DLD1 (cell line): ENCODE data around the gene GLI3.

Experiments used
- in situ Hi-C: cut with HindIII; loops from 2 replicates; pipeline ENCODE4 v1.10.0; 2017; ENCODE audit warnings: low sequenced_read_pairs

GLI3 gene

DNA sequence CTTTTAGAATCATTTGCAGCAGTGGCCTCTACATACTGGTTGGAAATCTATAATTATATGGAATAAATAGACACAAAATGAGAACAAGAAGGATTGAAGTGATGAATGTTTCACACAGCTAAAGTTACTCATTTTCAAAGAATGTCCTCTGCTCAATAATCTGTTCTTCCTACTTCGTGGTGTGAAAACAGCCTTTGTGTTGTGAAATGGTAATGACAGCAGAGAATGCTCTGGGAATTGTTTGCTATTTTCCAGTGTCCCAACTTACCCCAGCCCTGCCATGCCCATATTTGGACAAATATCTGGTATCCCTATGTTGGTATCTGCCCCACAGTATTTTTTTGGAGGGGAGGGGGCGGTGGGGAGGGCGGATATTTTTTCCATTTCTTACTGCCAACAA, 130.4 kb downstream of the GLI3 start:
- in situ Hi-C loops = no loop called here

DNA sequence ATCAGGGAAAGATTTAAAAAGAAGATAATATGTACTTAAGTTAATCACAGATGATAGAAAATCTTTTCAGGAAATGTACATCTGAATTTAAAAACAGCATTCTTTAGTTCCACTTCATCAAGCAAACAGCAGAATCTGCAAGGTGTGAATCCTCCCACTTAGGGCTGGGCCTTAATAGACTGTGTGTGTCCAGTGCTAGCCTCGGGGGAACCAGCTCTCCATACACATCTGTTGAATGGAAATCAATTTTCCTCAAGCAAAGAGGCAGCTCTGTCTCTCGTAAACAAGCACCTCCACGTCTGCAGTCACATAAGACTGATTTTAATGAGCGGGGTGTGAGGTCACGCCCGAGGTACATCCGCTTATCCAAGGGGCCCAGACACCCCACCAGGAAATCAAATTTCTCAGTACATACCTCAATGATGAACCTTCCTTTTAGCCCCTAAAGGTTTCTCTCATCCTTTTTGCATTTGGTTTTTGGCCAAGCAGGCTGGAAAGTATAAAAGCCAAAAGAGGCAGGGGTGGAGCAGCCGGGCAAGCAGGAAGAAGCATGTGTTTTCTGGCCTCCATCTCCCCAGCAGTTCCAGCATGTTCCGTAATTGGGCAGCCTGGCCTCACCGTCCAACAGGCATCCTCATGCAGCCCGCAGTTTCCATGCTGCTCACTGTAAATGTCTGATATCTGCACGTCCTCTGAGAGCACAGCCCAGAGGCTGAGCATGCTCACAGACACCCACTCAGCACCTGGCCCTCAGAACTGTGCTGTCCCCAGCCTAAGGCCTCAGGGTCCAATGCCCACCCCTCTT, 131.3 kb downstream of the GLI3 start:
- in situ Hi-C loops = no loop called here

DNA sequence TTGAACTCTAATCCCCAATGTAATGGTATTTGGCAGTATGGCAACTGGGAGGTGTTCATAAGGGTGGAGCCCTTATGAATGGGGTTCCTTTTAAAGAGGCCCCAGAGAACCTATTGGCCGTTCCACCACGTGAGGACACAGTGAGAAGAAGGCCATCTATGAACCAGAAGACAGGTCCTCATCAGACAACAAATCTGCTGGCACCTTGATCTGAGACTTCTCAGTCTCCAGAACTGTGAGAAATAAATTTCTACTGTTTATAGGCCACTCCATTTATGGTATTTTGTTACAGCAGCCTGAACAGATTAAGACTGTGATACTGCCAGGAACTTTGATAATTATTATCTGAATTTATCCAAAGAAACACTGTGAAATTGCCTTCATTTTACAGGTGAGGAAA, 132.3 kb downstream of the GLI3 start:
- in situ Hi-C loops = no loop called here

DNA sequence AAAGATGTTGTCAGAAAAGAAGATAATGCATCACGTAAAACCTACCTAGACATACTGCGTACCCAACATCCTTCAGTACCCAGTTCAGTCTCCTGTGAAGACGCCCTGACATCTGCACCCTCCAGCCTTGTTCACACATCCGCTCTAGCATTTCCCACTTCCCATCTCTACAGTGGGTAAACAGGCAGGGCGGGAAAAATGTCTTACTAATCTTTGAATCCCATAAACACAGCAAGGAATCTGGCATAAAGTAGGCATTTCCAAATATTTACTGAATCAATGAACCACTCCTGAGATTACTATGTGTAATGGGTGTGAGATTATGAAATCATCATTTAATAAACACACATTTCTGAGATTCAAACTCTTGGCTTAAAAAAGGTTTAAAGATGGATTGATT, 132.8 kb downstream of the GLI3 start:
- in situ Hi-C loops = no loop called here

DNA sequence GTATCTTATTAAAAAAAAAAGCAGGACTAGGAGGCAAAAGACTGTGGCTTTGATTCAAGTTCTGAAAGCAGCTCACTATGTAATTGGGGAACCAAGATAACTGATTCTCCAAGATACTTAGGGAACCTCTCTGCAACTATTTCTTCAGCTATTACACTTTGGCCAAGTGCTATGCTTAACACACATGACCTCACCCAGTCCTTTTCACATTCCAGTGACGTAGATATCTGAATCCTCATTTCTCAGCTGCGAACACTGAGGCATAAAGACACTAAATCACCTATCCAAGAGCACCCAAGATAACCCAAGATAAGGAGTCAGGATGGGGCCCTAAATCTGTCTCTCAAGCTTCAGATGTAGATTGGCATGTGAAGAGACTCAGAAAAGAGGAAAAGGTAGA, 133.6 kb downstream of the GLI3 start:
- in situ Hi-C loops = no loop called here

DNA sequence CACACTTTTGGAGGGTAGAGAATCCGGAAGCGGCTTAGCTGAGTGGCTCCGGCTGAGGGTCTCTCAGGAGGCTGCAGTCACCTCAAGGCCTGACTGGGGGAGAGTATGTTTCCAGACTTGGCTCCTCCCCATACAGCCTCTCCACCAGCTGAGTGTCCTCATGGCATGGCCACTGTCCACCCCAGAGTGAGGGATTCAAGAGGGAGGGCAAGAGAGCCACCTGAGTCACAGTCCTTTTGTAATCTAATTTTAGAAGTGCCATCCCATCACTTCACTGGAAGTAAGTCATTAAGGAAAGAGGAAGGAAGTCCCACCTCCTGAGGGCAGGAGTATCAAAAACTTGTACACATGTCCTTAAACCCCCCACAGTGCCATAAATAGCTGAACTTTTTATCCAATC, 134.0 kb downstream of the GLI3 start:
- in situ Hi-C loops = no loop called here

DNA sequence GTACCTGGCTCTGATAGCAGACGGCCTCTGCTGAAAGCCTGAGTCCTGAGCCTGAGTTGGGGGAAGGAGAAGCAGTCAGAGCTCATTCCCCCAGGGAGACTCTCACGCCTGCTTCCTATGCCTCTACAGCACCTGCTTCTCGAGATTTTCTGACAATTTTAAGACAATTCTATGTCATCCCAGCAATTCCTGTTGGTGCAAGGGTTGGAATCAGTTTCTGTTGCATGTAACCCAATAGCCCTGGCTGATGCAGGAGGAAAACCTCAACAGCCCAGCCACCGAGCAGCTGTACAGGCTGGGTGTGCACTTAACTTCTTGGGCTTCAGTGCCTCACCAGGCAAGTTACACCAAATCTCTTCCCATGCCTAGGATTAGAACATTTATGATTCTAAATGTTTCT, 134.7 kb downstream of the GLI3 start:
- in situ Hi-C loops = no loop called here

DNA sequence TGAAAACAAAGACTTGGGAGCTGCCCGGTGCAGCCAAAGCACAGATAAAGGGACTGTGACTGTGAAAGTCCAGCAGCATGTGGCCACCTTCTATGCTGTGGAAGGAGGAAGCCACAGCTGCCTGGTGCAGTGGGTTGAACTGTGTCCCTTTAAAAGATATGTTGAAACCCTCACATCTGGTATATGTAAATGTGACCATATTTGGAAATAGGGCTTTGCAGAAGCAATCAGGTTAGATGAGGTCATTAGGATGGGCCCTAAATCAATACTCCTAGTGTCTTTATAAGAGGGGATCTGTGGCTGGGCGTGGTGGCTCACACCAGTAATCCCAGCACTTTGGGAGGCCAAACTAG, 136.9 kb downstream of the GLI3 start:
- in situ Hi-C loops = no loop called here

DNA sequence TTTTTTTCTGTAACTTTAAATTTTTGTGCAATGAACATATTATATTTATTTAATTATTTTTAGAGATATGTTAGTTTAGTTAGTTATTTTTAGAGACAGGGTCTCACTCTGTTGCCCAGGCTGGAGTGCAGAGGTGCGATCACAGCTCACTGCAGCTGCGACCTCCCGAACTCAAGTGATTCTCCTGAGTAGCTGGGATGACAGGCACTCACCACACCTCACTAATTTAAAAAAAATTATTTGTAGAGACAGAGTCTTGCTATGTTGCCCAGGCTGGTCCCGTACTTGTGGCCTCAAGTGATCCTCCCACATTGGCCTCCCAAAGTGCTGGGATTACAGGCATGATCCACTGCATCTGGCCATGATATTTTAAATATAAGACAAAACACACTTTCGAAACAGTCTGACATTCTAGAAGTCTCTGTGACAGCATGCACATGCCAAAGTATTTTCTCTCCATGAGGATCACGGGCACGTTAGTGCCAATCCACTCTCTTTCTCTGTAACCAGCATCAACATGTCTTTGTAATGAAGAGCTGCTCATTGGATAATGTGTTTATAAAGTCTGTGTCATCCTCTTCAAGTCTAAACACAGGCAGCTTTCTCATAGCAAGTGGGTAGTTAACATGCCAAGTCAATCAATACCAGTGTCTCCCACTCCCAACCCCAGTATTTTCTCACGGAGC, 137.4 kb downstream of the GLI3 start:
- in situ Hi-C loops = no loop called here

DNA sequence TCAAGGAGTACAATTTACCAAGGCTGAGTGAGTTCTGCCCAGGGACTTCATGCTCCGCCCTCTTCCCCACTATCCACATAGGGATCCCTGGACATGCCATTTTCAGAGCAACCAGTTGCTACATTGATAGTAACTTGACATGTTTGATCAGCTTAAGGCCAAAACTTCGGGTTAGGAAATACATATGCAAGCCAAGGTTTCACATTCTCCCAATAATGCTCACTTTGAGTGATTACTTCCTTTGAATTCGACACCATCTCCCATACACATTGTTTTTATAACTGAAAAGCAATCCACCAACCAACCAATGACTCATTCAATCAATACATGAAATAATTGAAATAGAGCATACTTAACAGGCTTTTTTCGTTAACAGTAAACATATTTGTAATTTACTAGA, 137.9 kb downstream of the GLI3 start:
- in situ Hi-C loops = no loop called here

DNA sequence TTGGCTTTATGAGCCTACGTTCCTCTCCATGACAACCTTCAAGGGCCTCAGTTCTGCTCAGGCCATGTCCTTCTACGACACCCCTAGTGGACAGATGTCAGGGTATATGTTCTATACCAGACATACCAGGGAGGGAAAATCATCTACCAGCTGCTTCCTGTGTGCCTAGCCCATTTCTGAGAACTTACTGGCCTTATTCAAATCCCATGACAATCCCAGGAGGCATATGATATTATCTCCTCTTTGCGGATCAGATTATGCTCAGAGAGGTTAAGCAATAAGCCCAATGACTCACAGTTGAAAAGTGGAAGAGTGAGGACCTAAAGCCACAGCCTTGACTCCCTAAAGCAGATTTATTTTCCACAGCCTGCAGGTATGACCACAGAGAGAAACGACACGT, 139.3 kb downstream of the GLI3 start:
- in situ Hi-C loops = no loop called here

DNA sequence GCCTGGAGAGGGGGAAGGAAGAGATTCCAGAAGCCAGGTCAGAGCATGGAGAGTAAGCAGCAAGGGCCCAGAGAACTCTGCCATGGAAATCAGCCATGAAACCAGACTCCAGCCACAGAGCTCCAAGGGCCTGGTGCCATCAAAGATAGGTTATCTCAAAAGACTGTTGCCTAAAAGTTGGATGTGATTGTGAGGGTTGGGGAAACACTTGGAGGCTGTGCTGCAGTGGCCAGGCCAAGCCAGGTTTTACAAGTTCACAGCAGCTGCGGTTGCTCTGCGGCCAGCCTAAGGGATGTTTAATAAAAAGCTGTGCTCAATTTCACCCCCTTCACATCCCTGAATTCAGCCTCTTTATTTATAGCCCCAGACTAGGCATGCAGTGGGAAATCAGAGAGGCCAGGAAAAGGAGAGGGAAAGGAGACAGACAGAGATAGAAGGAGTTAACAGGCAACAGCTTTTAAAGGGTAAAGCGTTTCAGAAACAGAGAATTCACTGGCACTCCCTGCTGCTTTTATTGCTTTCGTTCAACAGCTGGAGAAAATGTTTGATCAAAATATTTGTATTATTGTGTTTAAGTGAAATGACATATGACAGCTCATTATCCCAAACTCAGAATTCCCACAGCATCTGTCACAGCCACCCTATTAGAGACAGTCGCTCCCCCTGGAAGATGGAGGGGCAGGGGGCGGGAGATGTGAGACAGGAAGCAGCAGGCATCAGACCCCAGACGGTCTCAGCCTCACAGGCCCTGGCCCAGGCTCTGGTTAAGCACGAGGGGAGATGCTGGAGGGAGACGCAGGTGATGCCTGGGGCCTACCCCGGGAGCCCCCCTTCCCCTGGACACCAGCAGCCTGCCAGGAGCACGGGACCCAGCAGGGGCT, 140.1 kb downstream of the GLI3 start:
- in situ Hi-C loops = no loop called here

DNA sequence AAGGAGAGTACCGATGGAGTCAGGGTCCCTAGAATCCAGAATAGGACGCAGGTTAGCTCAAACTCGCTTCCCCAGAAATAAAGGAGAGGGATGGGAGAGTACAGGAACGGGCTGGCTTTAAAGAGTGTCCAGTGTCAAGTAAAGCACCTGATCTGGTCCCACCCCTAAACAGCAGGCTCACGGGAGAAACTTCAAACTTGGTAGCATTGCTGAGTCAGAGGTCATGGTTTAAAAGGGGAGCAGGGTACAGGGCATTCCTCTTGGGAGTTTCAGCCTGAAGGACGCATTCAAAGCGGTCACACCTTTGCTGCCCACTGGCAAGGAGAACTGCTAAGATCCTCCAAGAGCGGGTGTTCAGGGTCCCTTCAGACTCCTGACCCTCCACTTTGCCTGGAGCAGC, 140.7 kb downstream of the GLI3 start:
- in situ Hi-C loops = no loop called here

DNA sequence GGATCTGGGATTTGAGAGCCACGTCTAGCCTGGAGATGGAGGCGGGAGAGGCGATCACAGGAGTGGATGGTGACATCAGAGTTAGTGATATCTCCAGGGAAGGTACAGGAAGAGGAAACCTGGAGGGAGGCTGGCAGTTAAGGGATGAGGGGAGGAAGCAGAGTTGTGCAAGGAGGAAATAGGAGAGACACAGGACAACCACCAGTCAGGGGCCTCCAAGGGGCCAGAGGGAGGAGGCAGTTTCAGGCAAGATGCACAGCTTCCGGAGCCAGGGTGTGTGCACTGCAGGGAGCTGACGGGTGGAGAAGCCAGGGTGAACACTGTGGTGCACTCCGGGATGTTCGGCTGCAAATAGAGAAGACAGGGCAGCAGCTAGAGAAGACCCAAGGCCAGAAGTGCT, 141.2 kb downstream of the GLI3 start:
- in situ Hi-C loops = no loop called here

DNA sequence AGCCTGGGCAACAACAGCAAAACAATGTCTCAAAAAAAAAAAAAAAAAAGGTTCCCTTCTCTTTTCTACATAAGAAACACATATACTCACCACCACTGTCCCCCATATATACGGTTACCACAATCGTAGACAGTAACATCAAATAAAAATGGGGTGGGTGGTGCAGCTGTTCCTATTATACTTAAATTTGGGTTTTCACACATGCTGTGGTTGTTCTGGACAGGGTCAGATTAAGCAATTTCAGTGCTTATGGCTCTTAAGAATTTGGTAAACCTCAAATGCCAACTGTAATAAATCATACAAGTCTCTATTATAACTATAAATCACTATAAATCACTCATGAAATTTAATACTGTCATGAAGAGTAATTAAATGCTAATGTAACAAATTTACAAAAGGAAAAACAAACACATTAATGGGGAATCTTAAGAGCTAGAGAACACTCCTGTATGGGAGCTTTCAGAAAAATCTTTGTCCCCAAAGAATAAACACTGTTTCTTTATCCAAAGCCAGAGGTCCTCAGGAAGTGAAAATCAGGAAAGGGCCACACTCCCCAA, 143.6 kb downstream of the GLI3 start:
- in situ Hi-C loops = no loop called here

DNA sequence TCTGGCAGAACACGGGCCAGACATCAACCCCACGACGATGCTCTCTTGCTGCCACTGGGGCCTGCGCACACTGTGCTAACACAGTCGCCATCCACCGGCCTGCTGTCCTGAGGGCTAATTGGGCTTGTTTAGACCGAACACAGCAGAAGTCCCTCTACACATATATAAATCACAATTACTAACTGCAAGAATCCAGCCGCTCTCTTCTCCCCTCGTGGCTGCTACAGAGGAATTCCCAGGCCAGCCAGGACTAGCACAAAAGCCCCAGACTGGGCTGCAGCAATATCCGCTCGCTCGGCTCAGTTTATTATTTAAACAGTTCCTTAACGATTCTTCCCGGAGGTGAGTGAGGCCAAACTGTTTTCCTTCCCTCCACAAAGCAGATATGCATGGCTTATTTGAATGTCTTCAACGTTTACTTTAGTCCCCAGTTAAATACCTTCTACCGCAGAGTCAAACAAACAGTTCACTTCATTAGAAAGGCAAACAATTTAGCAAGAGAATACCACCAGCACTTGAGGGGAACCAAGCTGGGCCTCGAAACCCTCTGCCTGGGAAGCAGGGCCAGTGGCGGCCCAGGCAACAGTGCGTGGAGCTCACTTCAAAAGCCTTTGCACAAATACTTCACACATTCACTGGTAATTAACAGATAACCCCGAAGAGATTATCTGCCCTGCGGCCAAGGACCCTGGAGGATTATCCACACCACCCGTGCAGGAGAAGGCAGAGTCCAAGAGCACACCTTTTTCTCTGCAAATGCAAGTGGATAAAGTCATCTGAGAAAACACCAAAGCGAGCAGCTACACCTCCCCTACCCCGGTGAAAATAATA, 145.3 kb downstream of the GLI3 start:
- in situ Hi-C loops = no loop called here

DNA sequence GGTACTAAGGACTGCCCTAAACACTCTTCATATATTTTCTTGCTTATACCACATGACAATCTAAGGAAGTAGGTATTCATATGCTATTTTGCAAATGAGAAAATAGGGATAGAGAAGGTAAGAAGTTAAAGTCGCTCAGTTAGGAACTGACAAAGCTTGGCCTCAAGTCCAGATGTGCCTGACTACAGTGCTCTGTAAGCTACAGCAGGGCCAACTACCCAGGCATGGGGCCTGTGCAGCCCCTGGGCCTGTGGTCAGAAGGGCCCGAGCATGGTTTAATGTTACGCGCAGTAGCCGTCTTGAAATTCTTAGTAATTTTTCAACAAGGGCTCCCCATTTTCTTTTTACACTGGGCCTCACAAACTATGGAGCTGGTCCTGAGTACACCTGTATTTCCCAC, 146.2 kb downstream of the GLI3 start:
- in situ Hi-C loops = no loop called here

DNA sequence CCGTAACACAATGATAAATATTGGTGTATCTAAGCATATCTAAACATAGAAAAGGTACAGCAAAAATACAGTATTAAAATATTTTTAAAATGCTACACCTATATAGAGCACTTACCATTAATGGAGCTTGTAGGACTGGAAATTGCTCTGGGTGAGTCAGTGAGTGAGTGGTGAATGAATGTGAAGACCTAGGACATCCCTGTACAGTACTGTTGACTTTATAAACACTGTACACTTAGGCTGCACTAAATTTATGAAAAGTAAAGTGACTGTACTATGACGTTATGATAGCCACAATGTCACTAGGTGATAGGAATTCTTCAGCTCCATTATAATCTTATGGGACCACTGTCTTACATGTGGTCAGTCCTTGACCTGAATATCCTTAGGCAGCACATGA, 147.0 kb downstream of the GLI3 start:
- in situ Hi-C loops = no loop called here

DNA sequence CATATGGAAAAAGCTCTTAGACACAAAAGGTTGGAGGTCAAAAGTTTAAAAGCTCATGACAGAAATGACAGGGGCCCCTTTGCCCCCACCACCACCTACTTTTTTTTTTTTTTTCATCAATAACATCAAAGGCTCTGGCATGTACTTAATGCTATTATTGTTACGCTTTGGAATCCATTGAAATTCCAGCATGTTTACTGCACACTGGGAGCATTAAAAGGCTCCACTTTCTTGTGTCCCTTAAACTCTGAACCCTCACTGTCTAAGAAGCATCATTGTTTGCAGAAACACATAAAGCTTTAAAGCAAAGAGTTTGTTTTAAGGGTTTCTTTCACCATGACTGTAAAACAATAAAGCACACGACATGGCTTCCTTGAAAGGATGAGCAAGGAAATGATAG, 149.4 kb downstream of the GLI3 start:
- in situ Hi-C loops = no loop called here

DNA sequence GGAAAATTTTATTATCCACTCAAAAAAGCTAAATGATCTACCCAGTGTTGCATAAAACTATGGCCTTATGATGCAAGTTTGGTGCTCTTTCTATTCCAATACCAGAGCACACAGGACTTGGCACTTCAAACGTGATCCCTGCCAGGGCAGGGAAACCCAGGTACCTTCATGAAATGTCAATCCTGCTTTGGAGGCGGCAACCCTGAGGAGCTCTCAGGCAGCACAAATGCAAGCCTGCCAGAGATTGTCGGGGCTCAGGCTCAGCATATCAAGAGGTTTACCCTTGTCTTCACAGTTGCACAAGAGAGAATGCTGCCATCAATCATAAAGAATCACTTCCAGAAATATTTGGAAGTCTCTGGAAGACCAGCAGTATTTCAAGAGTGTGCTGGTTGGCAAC, 151.5 kb downstream of the GLI3 start:
- in situ Hi-C loops = no loop called here

DNA sequence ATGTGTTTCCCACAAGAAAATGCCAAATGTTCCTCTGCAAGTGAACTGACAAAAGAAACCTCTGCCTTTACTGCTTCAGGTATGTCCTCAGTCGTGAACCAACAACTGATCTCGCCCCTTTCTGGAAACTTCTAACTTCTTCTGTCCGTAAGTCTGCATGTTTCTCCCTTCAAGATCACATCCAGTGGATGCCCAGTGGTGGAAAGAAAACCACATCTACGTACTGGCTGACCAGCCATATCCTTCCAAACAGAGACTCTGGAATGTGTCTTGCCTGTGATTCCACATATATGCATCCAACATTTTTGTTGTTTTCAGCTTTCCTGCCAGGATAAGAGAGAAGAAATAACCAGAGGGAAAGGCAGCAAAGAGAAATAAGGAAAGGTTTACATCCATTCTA, 152.7 kb downstream of the GLI3 start:
- in situ Hi-C loops = no loop called here
